GM19455 (cell line): ENCODE measurements around the gene TRAK1.

Experiments
- ATAC-seq: cut with Tn5 transposase; IDR thresholded peaks from one replicate; pipeline ENCODE4 v1.9.1; 2021; ENCODE audit not compliant: unreplicated experiment

Gene TRAK1

GRCh38 chr3:42175386-42176240, 84.5 kb downstream of the TRAK1 start:
- no peak for ATAC-seq

GRCh38 chr3:42176242-42177034, 85.3 kb downstream of the TRAK1 start:
- ATAC-seq, result no peak

- ATAC-seq, result no peak
Observed at GRCh38 chr3:42177068-42177800, 86.1 kb downstream of the TRAK1 start.

GRCh38 chr3:42177801-42178150, 86.6 kb downstream of the TRAK1 start:
- ATAC-seq, result no peak

- ATAC-seq, result no peak
Observed at GRCh38 chr3:42179110-42179725, 88.1 kb downstream of the TRAK1 start.

GRCh38 chr3:42180901-42181300, 89.7 kb downstream of the TRAK1 start:
- no peak for ATAC-seq

- no peak for ATAC-seq
Observed at GRCh38 chr3:42182555-42182954, 91.4 kb downstream of the TRAK1 start.

- no peak for ATAC-seq
Observed at GRCh38 chr3:42183991-42184632, 93.0 kb downstream of the TRAK1 start.

GRCh38 chr3:42184651-42185443, 93.7 kb downstream of the TRAK1 start:
- ATAC-seq, result no peak

GRCh38 chr3:42187936-42188335, 96.8 kb downstream of the TRAK1 start:
- ATAC-seq, result no peak

GRCh38 chr3:42188376-42188775, 97.2 kb downstream of the TRAK1 start:
- ATAC-seq, result no peak

- ATAC-seq, result no peak
Observed at GRCh38 chr3:42189001-42189460, 97.9 kb downstream of the TRAK1 start.

GRCh38 chr3:42189736-42190135, 98.6 kb downstream of the TRAK1 start:
- no peak for ATAC-seq

GRCh38 chr3:42190701-42191442, 99.7 kb downstream of the TRAK1 start:
- no peak for ATAC-seq

GRCh38 chr3:42191443-42191747, 100.2 kb downstream of the TRAK1 start:
- no peak for ATAC-seq

GRCh38 chr3:42192334-42193200, 101.4 kb downstream of the TRAK1 start:
- peak; percentile 45 for ATAC-seq

- ATAC-seq, result no peak
Observed at GRCh38 chr3:42194943-42195510, 103.9 kb downstream of the TRAK1 start.

GRCh38 chr3:42195879-42196330, 104.7 kb downstream of the TRAK1 start:
- ATAC-seq, result peak; percentile 74
